Globus pallidus (tissue), 1 donor: ENCODE measurements around the gene CORO6.

Experiments
- DNase-seq: peaks from one replicate; pipeline ENCODE4 v3.0.0-alpha.2; 2015; ENCODE audit warnings: low spot score

CORO6 gene

GRCh38 chr17:29591146-29591736, 31.5 kb downstream of the CORO6 start:
- peak; percentile 53 for DNase-seq

- DNase-seq, result no peak
Observed at GRCh38 chr17:29590411-29591145, 32.1 kb downstream of the CORO6 start.

- peak; percentile 92 for DNase-seq
Observed at GRCh38 chr17:29589524-29590410, 32.9 kb downstream of the CORO6 start, which contains the start of gene GIT1. Gene GIT1, minus strand, starts transcription at chr17:29589648. Its CDS starts 270 bp downstream, at chr17:29589378.

GRCh38 chr17:29588562-29589411, 33.9 kb downstream of the CORO6 start:
- no peak for DNase-seq

GRCh38 chr17:29588017-29588561, 34.6 kb downstream of the CORO6 start:
- no peak for DNase-seq

- DNase-seq, result no peak
Observed at GRCh38 chr17:29587591-29587990, 35.1 kb downstream of the CORO6 start.

GRCh38 chr17:29586676-29587469, 35.8 kb downstream of the CORO6 start:
- no peak for DNase-seq

GRCh38 chr17:29585080-29585751, 37.5 kb downstream of the CORO6 start:
- DNase-seq, result no peak

- DNase-seq, result peak; percentile 87
Observed at GRCh38 chr17:29584452-29585079, 38.1 kb downstream of the CORO6 start.

GRCh38 chr17:29583324-29584248, 39.1 kb downstream of the CORO6 start:
- peak; percentile 27 for DNase-seq

- peak; percentile 92 for DNase-seq
Observed at GRCh38 chr17:29582772-29583171, 39.9 kb downstream of the CORO6 start.

- DNase-seq, result no peak
Observed at GRCh38 chr17:29582254-29582765, 40.4 kb downstream of the CORO6 start.

GRCh38 chr17:29581583-29582253, 41.0 kb downstream of the CORO6 start:
- DNase-seq, result peak; percentile 8

GRCh38 chr17:29579866-29580771, 42.6 kb downstream of the CORO6 start:
- peak; percentile 87 for DNase-seq

GRCh38 chr17:29578626-29579485, 43.9 kb downstream of the CORO6 start:
- DNase-seq, result peak; percentile 3
